C4-2B (cell line): ENCODE results near the gene ZSWIM1.

Experiments
- ZFX ChIP-seq: fragments of 450-650 bp; IDR thresholded peaks from 2 replicates; pipeline ENCODE4 v1.6.1; 2017
- TF ChIP-seq, protein P1 (sequence below): fragments of 450-650 bp; conservative IDR thresholded peaks from 2 replicates; pipeline ENCODE4 v1.5.1; 2017; ENCODE audit warnings: mild to moderate bottlenecking

DNA sequence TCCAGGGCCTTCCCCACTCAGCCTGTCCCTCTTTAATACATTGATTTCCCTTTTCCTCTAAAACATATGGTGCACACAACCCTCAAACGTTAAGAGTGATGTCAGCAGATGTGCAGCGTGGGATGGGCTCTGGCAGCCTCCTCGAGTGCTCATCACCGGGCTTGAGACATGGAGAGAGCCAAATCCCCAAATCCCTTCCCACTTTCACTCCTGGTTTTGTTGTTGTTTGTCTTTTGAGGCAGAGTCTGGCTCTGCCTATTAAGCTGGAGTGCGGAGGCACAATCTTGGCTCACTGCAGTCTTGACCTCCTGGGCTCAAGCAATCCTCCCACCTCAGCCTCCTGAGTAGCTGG, 36.7 kb downstream of the ZSWIM1 start:
- TF ChIP-seq, protein P1, sequence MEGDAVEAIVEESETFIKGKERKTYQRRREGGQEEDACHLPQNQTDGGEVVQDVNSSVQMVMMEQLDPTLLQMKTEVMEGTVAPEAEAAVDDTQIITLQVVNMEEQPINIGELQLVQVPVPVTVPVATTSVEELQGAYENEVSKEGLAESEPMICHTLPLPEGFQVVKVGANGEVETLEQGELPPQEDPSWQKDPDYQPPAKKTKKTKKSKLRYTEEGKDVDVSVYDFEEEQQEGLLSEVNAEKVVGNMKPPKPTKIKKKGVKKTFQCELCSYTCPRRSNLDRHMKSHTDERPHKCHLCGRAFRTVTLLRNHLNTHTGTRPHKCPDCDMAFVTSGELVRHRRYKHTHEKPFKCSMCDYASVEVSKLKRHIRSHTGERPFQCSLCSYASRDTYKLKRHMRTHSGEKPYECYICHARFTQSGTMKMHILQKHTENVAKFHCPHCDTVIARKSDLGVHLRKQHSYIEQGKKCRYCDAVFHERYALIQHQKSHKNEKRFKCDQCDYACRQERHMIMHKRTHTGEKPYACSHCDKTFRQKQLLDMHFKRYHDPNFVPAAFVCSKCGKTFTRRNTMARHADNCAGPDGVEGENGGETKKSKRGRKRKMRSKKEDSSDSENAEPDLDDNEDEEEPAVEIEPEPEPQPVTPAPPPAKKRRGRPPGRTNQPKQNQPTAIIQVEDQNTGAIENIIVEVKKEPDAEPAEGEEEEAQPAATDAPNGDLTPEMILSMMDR: no peak
- TF ChIP-seq ZFX: no peak
